ENCODE data around the gene BCL2L11.

BCL2L11 gene

GRCh38 chr2:111121828-111122630 is 1.3 kb downstream of the BCL2L11 start:
- H3K4me1 ChIP-seq (ENCODE audit: insufficient read depth, low read length): peaks cover 43% of the 10 kb centered on the region
- peak overlapping the region; percentile 80 for H3K4me3 ChIP-seq (ENCODE audit: low read length)
- H3K9me3 ChIP-seq (ENCODE audit: low read length): no peaks in the 10 kb centered on the region
- peaks cover 21% of the 10 kb centered on the region for H3K27me3 ChIP-seq (ENCODE audit: insufficient read depth, low read length)
- H3K36me3 ChIP-seq (ENCODE audit: insufficient read depth, low read length): peaks cover 30% of the 10 kb centered on the region
- H2AFZ ChIP-seq (ENCODE audit: low read depth, low read length): peak overlapping the region; percentile 87

DNA sequence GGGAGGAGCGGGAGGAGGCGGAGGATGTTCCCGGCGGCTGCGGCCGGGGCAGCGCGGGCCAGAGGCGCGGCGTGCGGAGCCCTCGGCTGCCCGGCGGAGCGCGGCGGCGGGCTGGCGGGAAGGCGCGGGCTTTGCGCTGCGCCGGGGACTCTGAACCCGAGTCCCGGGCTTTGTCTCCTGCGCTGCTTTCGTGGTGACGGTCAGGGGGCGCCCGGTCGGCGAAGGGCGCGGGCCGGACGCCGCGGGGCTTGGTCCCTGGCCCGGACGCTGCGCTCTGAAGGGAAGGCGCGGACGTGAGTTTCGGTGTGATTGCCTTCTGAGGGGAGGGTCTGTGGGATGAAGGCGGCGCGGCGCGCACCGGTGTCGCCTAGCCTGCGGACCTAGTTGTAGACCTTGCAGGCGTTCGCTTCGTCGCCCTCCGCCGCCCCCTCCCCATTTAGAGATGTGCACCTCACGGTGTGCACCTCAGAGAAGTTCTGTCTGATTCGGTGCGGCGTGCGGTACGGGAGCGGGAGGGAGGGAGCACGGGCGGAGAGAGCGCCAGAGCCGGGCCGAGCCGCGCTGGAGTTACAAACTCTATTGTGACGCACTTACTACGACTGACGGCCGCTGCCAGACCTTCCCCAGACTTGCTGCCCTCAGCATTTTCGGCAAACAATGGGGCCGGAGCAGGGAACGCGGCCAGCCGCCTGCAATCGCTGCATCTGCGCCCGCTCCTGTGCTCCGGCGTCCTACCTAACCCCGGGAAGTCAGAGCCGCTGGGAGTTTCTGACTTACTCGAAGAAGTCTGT is 2.1 kb downstream of the BCL2L11 start:
- Histone ChIP-seq H3K9me3 (ENCODE audit: low read length) (no peaks in the 10 kb centered on the region), H3K36me3 (ENCODE audit: insufficient read depth, low read length) (peaks cover 38% of the 10 kb centered on the region), H3K4me1 (ENCODE audit: insufficient read depth, low read length) (peaks cover 44% of the 10 kb centered on the region), H3K27me3 (ENCODE audit: insufficient read depth, low read length) (peaks cover 17% of the 10 kb centered on the region), H2AFZ (ENCODE audit: low read depth, low read length) (peak overlapping the region; percentile 66), H3K4me3 (ENCODE audit: low read length) (peak overlapping the region; percentile 80)

GRCh38 chr2:111123751-111124150 is 3.0 kb downstream of the BCL2L11 start:
- Histone ChIP-seq H3K27me3 (ENCODE audit: insufficient read depth, low read length) (peaks cover 8% of the 10 kb centered on the region), H3K4me1 (ENCODE audit: insufficient read depth, low read length) (peaks cover 38% of the 10 kb centered on the region), H3K4me3 (ENCODE audit: low read length) (peak overlapping the region; percentile 80), H2AFZ (ENCODE audit: low read depth, low read length) (no peak overlapping the region), H3K36me3 (ENCODE audit: insufficient read depth, low read length) (peaks cover 47% of the 10 kb centered on the region), H3K9me3 (ENCODE audit: low read length) (no peaks in the 10 kb centered on the region)

- no peak overlapping the region for H2AFZ ChIP-seq (ENCODE audit: low read depth, low read length)
- no peak overlapping the region for H3K4me3 ChIP-seq (ENCODE audit: low read length)
- H3K36me3 ChIP-seq (ENCODE audit: insufficient read depth, low read length): peaks cover 67% of the 10 kb centered on the region
- peaks cover 3% of the 10 kb centered on the region for H3K9me3 ChIP-seq (ENCODE audit: low read length)
- peaks cover 34% of the 10 kb centered on the region for H3K4me1 ChIP-seq (ENCODE audit: insufficient read depth, low read length)
- H3K27me3 ChIP-seq (ENCODE audit: insufficient read depth, low read length): no peaks in the 10 kb centered on the region
These were observed 5.9 kb downstream of the BCL2L11 start for GRCh38 chr2:111126581-111126980.

GRCh38 chr2:111127351-111127750 is 6.6 kb downstream of the BCL2L11 start:
- Histone ChIP-seq H3K9me3 (ENCODE audit: low read length) (peaks cover 5% of the 10 kb centered on the region), H3K4me1 (ENCODE audit: insufficient read depth, low read length) (peaks cover 29% of the 10 kb centered on the region), H3K36me3 (ENCODE audit: insufficient read depth, low read length) (peaks cover 73% of the 10 kb centered on the region), H3K27me3 (ENCODE audit: insufficient read depth, low read length) (no peaks in the 10 kb centered on the region), H3K4me3 (ENCODE audit: low read length) (no peak overlapping the region), H2AFZ (ENCODE audit: low read depth, low read length) (no peak overlapping the region)

- H3K4me1 ChIP-seq (ENCODE audit: insufficient read depth, low read length): peaks cover 29% of the 10 kb centered on the region
- H2AFZ ChIP-seq (ENCODE audit: low read depth, low read length): no peak overlapping the region
- peaks cover 5% of the 10 kb centered on the region for H3K9me3 ChIP-seq (ENCODE audit: low read length)
- peaks cover 79% of the 10 kb centered on the region for H3K36me3 ChIP-seq (ENCODE audit: insufficient read depth, low read length)
- no peaks in the 10 kb centered on the region for H3K27me3 ChIP-seq (ENCODE audit: insufficient read depth, low read length)
- no peak overlapping the region for H3K4me3 ChIP-seq (ENCODE audit: low read length)
These were observed 7.4 kb downstream of the BCL2L11 start for GRCh38 chr2:111128096-111128495.

GRCh38 chr2:111133603-111134002 is 12.9 kb downstream of the BCL2L11 start:
- Histone ChIP-seq H3K27me3 (ENCODE audit: insufficient read depth, low read length) (no peaks in the 10 kb centered on the region), H3K36me3 (ENCODE audit: insufficient read depth, low read length) (peaks cover 73% of the 10 kb centered on the region), H3K4me3 (ENCODE audit: low read length) (no peak overlapping the region), H3K4me1 (ENCODE audit: insufficient read depth, low read length) (no peaks in the 10 kb centered on the region), H2AFZ (ENCODE audit: low read depth, low read length) (no peak overlapping the region), H3K9me3 (ENCODE audit: low read length) (peaks cover 10% of the 10 kb centered on the region)

DNA sequence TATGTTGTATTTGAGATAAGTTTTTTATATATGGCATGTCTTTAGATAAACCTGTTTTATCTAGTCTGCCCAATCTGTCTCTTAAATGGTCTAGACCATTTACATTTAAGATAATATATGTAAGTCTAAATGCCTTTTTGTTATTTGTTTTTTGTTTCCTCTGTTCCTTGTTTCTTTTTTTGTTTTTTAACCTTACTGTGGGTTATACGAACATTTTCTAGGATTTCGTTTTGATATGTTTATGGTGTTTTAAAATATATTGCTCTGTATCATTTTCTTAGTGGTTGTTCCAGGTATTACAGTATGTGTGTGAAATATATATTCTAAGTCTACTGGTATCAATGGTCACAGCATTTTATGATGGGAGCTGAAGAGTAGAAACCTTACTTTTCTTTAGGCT is 13.3 kb downstream of the BCL2L11 start:
- Histone ChIP-seq H3K4me3 (ENCODE audit: low read length) (no peak overlapping the region), H3K36me3 (ENCODE audit: insufficient read depth, low read length) (peaks cover 73% of the 10 kb centered on the region), H3K9me3 (ENCODE audit: low read length) (peaks cover 8% of the 10 kb centered on the region), H3K4me1 (ENCODE audit: insufficient read depth, low read length) (no peaks in the 10 kb centered on the region), H2AFZ (ENCODE audit: low read depth, low read length) (no peak overlapping the region), H3K27me3 (ENCODE audit: insufficient read depth, low read length) (no peaks in the 10 kb centered on the region)

DNA sequence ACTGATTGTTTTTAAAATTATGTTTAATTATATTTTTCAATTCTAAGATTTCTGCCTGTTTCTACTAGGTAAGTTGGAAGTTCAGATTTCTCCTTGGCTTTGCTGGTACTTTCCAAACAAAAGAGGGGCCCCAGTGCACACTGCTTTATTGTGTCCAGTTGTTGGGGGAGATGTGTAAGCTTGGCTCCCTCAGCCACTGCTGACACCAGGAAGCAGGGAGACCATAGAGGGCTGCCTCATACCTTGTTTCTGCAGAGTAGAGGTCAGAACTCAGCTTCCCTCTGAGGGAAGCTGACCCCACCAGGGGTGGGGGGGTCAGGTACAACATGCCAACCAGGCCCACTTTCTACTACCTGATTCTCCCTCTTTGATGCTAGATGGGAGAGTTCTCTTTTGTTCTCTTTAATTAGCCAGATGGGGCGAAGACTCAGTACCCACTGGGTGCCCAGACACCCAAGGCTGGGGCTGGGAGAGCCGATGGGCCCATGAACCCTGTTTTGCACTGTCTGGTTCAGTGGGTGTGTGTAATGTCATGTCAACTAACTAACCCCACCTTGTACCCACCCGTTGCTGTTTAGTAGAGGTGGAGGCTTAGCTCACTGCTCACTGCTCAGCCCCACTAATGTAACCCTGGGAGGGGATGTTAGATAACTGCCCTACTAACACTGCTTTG is 14.7 kb downstream of the BCL2L11 start:
- no peaks in the 10 kb centered on the region for H3K4me1 ChIP-seq (ENCODE audit: insufficient read depth, low read length)
- H3K36me3 ChIP-seq (ENCODE audit: insufficient read depth, low read length): peaks cover 70% of the 10 kb centered on the region
- H3K9me3 ChIP-seq (ENCODE audit: low read length): peaks cover 7% of the 10 kb centered on the region
- H3K27me3 ChIP-seq (ENCODE audit: insufficient read depth, low read length): no peaks in the 10 kb centered on the region
- H2AFZ ChIP-seq (ENCODE audit: low read depth, low read length): no peak overlapping the region
- no peak overlapping the region for H3K4me3 ChIP-seq (ENCODE audit: low read length)

DNA sequence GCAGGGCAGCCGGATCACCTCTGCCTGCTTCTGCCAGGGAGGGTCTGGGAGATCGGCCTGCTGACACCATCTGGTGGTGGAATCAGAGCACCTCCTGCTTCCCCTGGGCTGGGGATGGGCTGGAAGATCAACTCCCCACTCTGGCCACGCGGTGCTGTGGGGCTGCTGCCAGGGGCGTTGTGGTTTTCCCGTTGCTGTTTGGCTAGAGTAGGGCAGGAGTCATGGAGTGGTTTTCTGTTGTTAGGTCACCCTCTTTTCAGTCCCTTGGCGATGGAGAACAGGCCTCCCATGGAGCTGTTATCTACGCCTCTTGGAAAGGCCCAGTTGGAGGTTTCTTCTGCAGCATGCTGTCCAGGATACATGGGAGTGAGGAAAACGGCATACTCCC is 15.2 kb downstream of the BCL2L11 start:
- Histone ChIP-seq H3K4me1 (ENCODE audit: insufficient read depth, low read length) (no peaks in the 10 kb centered on the region), H3K27me3 (ENCODE audit: insufficient read depth, low read length) (no peaks in the 10 kb centered on the region), H3K4me3 (ENCODE audit: low read length) (no peak overlapping the region), H3K36me3 (ENCODE audit: insufficient read depth, low read length) (peaks cover 70% of the 10 kb centered on the region), H2AFZ (ENCODE audit: low read depth, low read length) (no peak overlapping the region), H3K9me3 (ENCODE audit: low read length) (peaks cover 9% of the 10 kb centered on the region)

DNA sequence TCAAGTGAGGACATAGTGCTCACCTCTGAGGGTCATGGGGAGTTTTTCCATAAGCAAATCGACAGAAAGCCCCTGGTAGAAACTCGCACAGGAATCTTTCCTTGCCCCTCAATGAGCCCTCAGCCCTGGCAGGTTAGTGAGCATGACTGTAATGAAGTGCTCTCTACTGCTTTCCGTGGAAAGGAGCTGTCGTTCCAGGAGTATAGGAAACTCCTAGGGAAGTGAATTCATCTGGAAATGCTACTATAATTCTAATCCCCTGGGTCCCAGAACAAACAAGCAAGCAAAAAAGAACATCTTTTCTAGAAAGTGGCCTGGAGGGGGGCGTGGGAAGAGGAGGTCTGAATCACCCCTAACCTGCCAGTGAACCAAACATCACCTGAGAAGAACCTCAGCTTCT is 18.1 kb downstream of the BCL2L11 start:
- Histone ChIP-seq H2AFZ (ENCODE audit: low read depth, low read length) (no peak overlapping the region), H3K9me3 (ENCODE audit: low read length) (peaks cover 6% of the 10 kb centered on the region), H3K4me3 (ENCODE audit: low read length) (no peak overlapping the region), H3K36me3 (ENCODE audit: insufficient read depth, low read length) (peaks cover 70% of the 10 kb centered on the region), H3K4me1 (ENCODE audit: insufficient read depth, low read length) (no peaks in the 10 kb centered on the region), H3K27me3 (ENCODE audit: insufficient read depth, low read length) (no peaks in the 10 kb centered on the region)

GRCh38 chr2:111139637-111140317 is 19.1 kb downstream of the BCL2L11 start:
- Histone ChIP-seq H3K4me1 (ENCODE audit: insufficient read depth, low read length) (no peaks in the 10 kb centered on the region), H3K9me3 (ENCODE audit: low read length) (peaks cover 6% of the 10 kb centered on the region), H3K36me3 (ENCODE audit: insufficient read depth, low read length) (peaks cover 65% of the 10 kb centered on the region), H3K27me3 (ENCODE audit: insufficient read depth, low read length) (no peaks in the 10 kb centered on the region), H2AFZ (ENCODE audit: low read depth, low read length) (no peak overlapping the region), H3K4me3 (ENCODE audit: low read length) (no peak overlapping the region)
